HepG2 (cell line): ENCODE results near the gene MYL12B. TPM values are rescaled to one million over a fixed set of nuclear protein-coding genes. Genes with fewer than 3 reads are reported as not detected.

Source experiments
- HNRNPLL ChIP-seq: fragments of 200-400 bp; formaldehyde crosslinking; IDR thresholded peaks from 2 replicates; pipeline ENCODE4 v1.6.1; 2017; ENCODE audit warnings: mild to moderate bottlenecking, low read depth, low read length; ENCODE audit not compliant: poor library complexity, severe bottlenecking
- KDM3A ChIP-seq: IDR thresholded peaks from 2 replicates; pipeline ENCODE4 v1.6.1; 2018; ENCODE audit warnings: low read depth, missing compliant biosample characterization
- STAG1 ChIP-seq: sonication (generic); formaldehyde crosslinking; IDR thresholded peaks from 2 replicates; pipeline ENCODE4 v1.4.0; 2020; ENCODE audit warnings: missing genetic modification reagents
- TRIM22 ChIP-seq: fragments of 450-650 bp; IDR thresholded peaks from 2 replicates; pipeline ENCODE4 v1.6.1; 2017
- ZHX2 ChIP-seq, 2 experiments: sonication (generic) in 1 of 2; formaldehyde crosslinking in 1 of 2; IDR thresholded peaks; 2 replicates each; pipeline versions ENCODE4 v1.6.1 to v1.9.0; 2014 to 2022; ENCODE audit warnings: antibody characterized with exemption in 1 of 2, borderline replicate concordance in 1 of 2, inconsistent platforms in 1 of 2, low read depth in 1 of 2, missing genetic modification reagents in 1 of 2
- ZNF121 ChIP-seq: sonication (generic); formaldehyde crosslinking; IDR thresholded peaks from 2 replicates; pipeline ENCODE4 v1.5.0; 2020; ENCODE audit warnings: mild to moderate bottlenecking, missing genetic modification reagents
- ZNF737 ChIP-seq: sonication (generic); formaldehyde crosslinking; IDR thresholded peaks from 2 replicates; pipeline ENCODE4 v1.5.0; 2020; ENCODE audit warnings: missing genetic modification reagents, mild to moderate bottlenecking, borderline replicate concordance
- polyA plus RNA-seq, 8 experiments: library from polyadenylated mRNA; depleted of rRNA in 3 of 8; stranded (reverse) in 7 of 8; unstranded in 1 of 8; fragments of >200 nt; fragmentation: Illumina TruSeq in 4 of 8; extraction: Trizol in 4 of 8; gene quantifications; 2 replicates each; pipeline versions ENCODE4 v1.2.1 to v1.2.3, GENCODE V29; 2011 to 2016; ENCODE audit warnings: low read depth in 4 of 8, missing spikeins in 1 of 8, mixed read lengths in 1 of 8; ENCODE audit not compliant: insufficient read depth in 1 of 8
- total RNA-seq, 5 experiments: library from RNA; depleted of rRNA; stranded (reverse); fragments of >200 nt; fragmentation: Illumina TruSeq; extraction: Trizol; gene quantifications; 2 replicates each; pipeline ENCODE4 v1.2.3, GENCODE V29; 2016; ENCODE audit warnings: low read depth in 1 of 5

MYL12B gene
- total and polyA plus RNA-seq, 2 of the 13 experiments (the other 11 are each of a cell fraction or from before 2014, with no cell fraction given): 265 to 340 TPM

- TF ChIP-seq ZHX2 (IDR thresholded peaks at IDR 0.05; ENCODE audit: low read depth) (no peak; the same call in 1 of the 2 replicates), ZHX2 (CRISPR knock-in tag; IDR thresholded peaks at IDR 0.05; ENCODE audit: borderline replicate concordance) (peak; percentile 89; the same call in 1 of the 2 replicates), TRIM22 (no peak), ZNF121 (no peak), ZNF737 (no peak), HNRNPLL (no peak), KDM3A (CRISPR knock-in tag) (0 out of 2 replicates have a peak, but pooled peaks have one; percentile 38), STAG1 (peak; percentile 26)
- TF ChIP-seq, all 625 proteins: peak for 228
Observed at GRCh38 chr18:3233433-3234168, 28.3 kb upstream of the MYL12B start (continued).
